Measurements from ENCODE around the gene SIGLEC1. TPM values are rescaled to one million over a fixed set of nuclear protein-coding genes. Genes with fewer than 3 reads are reported as not detected.

Gene SIGLEC1
- total RNA-seq, 1 experiment from 2014 or later, result 0.17 TPM

GRCh38 chr20:3674995-3675900, 37.2 kb downstream of the SIGLEC1 start:
- Histone ChIP-seq H3K4me1 (ENCODE audit: control insufficient read depth in 1 of 2, insufficient read depth in 2 of 2, low read length in 2 of 2) (peaks cover 2 to 12% of the 10 kb centered on the region in 2 experiments; a peak in 3 of 4 replicates), H2AFZ (ENCODE audit: low read depth, low read length, poor library complexity, severe bottlenecking) (no peak overlapping the region), H3K27ac (ENCODE audit: low read depth, low read length) (no peak overlapping the region), H3K9ac (ENCODE audit: low read length) (no peak overlapping the region), H3K36me3 (ENCODE audit: control insufficient read depth in 1 of 2, insufficient read depth in 2 of 2, low read length in 2 of 2) (no peaks in the 10 kb centered on the region), H3K9me3 (ENCODE audit: control insufficient read depth in 1 of 2, insufficient read depth in 1 of 2, low read depth in 1 of 2, low read length in 2 of 2) (no peaks in the 10 kb centered on the region), H3K9me2 (ENCODE audit: insufficient read depth) (no peaks in the 10 kb centered on the region), H3K4me2 (ENCODE audit: low read length) (no peak overlapping the region), H3K27me3 (ENCODE audit: insufficient read depth, low read length) (peaks cover 5% of the 10 kb centered on the region; the same call in 1 of the 2 replicates), H4K20me1 (ENCODE audit: insufficient read depth) (no peaks in the 10 kb centered on the region), H3K4me3 (replicated peaks in 1 of 2; ENCODE audit: low read depth in 1 of 2, low read length in 2 of 2) (no peak overlapping the region), H3K79me2 (ENCODE audit: insufficient read depth, low read length) (no peaks in the 10 kb centered on the region)
- POLR2A ChIA-PET, result no interaction called here
- BruUV-seq (replicated peaks), result no TSS peak
- CTCF ChIA-PET, result interaction anchor here (1.4 to 2.9 kb wide), 5 partner anchors 9 to 143 kb away, joined by 5 to 69 read pairs (median 9); partner anchors contain the start of gene SPEF1
- DNase-seq (ENCODE audit: low read depth, low spot score), result no peak
- RAD21 ChIA-PET (ENCODE audit: low non-redundant PET in 1 of 2, low total read pairs in 2 of 2, uncharacterized antibody in 2 of 2, unreplicated experiment in 2 of 2), result no interaction called here
- intact Hi-C loops (cut with micrococcal nuclease), result no loop called here
- TF ChIP-seq, protein P1, sequence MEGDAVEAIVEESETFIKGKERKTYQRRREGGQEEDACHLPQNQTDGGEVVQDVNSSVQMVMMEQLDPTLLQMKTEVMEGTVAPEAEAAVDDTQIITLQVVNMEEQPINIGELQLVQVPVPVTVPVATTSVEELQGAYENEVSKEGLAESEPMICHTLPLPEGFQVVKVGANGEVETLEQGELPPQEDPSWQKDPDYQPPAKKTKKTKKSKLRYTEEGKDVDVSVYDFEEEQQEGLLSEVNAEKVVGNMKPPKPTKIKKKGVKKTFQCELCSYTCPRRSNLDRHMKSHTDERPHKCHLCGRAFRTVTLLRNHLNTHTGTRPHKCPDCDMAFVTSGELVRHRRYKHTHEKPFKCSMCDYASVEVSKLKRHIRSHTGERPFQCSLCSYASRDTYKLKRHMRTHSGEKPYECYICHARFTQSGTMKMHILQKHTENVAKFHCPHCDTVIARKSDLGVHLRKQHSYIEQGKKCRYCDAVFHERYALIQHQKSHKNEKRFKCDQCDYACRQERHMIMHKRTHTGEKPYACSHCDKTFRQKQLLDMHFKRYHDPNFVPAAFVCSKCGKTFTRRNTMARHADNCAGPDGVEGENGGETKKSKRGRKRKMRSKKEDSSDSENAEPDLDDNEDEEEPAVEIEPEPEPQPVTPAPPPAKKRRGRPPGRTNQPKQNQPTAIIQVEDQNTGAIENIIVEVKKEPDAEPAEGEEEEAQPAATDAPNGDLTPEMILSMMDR (IDR thresholded peaks at IDR 0.05 in 2 of 3, conservative IDR thresholded peaks at IDR 0.05 in 1 of 3; ENCODE audit: borderline replicate concordance in 1 of 3, insufficient read depth in 1 of 3, low read depth in 2 of 3, low read length in 2 of 3), result no peak
- TF ChIP-seq ELF1 (IDR thresholded peaks at IDR 0.05; ENCODE audit: borderline replicate concordance, low read depth) (no peak), EZH2phosphoT487 (IDR thresholded peaks at IDR 0.05; ENCODE audit: borderline replicate concordance) (no peak), TCF7L2 (IDR thresholded peaks at IDR 0.05; ENCODE audit: borderline replicate concordance, extremely low read depth, insufficient read depth, insufficient read length) (no peak), POLR2A (IDR thresholded peaks at IDR 0.05; ENCODE audit: borderline replicate concordance, extremely low read depth, insufficient read depth, insufficient read length) (no peak), MAX (IDR thresholded peaks at IDR 0.05) (no peak), POLR2AphosphoS5 (IDR thresholded peaks at IDR 0.05; ENCODE audit: low read depth, low read length) (no peak), REST (IDR thresholded peaks at IDR 0.05; ENCODE audit: low read depth) (no peak), SIN3A (IDR thresholded peaks at IDR 0.05; ENCODE audit: low read depth) (no peak), SP1 (IDR thresholded peaks at IDR 0.05; ENCODE audit: low read depth) (no peak)
- TF ChIP-seq, protein P2, sequence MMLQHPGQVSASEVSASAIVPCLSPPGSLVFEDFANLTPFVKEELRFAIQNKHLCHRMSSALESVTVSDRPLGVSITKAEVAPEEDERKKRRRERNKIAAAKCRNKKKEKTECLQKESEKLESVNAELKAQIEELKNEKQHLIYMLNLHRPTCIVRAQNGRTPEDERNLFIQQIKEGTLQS (IDR thresholded peaks at IDR 0.05), result no peak
- ATAC-seq, result no peak
